Endothelial cell of umbilical vein (primary cell): ENCODE measurements around the gene SHROOM4.

ENCODE experiments used
- EZH2 ChIP-seq: IDR thresholded peaks from 2 replicates; pipeline ENCODE4 v1.6.1; 2012; ENCODE audit warnings: borderline replicate concordance, low read depth, mild to moderate bottlenecking, moderate library complexity, low read length, inconsistent platforms; ENCODE audit not compliant: severe bottlenecking
- FOS ChIP-seq: IDR thresholded peaks from 2 replicates; pipeline ENCODE4 v1.6.1; 2011; ENCODE audit warnings: mild to moderate bottlenecking, low read length, moderate library complexity, borderline replicate concordance; ENCODE audit not compliant: insufficient read depth
- JUN ChIP-seq: IDR thresholded peaks from 2 replicates; pipeline ENCODE4 v1.6.1; 2011; ENCODE audit warnings: borderline replicate concordance, low read depth; ENCODE audit not compliant: insufficient read length, insufficient read depth
- POLR2A ChIP-seq: IDR thresholded peaks from 2 replicates; pipeline ENCODE4 v1.6.1; 2012; ENCODE audit warnings: low read depth, mild to moderate bottlenecking, control low read depth, low read length
- POLR2AphosphoS5 ChIP-seq: IDR thresholded peaks from 2 replicates; pipeline ENCODE4 v1.6.1; 2012; ENCODE audit warnings: low read depth, mild to moderate bottlenecking, control low read depth, low read length, moderate library complexity; ENCODE audit not compliant: insufficient read depth
- TF ChIP-seq, protein P1 (sequence below), 2 donors: IDR thresholded peaks; 1 replicate in 1 of 2; 2 replicates in 1 of 2; pipeline ENCODE4 v1.5.1; 2011; ENCODE audit warnings: low read length in 2 of 2, mild to moderate bottlenecking in 2 of 2, moderate library complexity in 2 of 2, control low read depth in 1 of 2, inconsistent platforms in 1 of 2, low read depth in 1 of 2; ENCODE audit not compliant: insufficient read depth in 1 of 2; ENCODE audit errors: extremely low read depth in 1 of 2
- TF ChIP-seq, protein P2 (sequence below): IDR thresholded peaks from 2 replicates; pipeline ENCODE4 v1.6.1; 2011; ENCODE audit not compliant: insufficient read depth, insufficient read length

DNA sequence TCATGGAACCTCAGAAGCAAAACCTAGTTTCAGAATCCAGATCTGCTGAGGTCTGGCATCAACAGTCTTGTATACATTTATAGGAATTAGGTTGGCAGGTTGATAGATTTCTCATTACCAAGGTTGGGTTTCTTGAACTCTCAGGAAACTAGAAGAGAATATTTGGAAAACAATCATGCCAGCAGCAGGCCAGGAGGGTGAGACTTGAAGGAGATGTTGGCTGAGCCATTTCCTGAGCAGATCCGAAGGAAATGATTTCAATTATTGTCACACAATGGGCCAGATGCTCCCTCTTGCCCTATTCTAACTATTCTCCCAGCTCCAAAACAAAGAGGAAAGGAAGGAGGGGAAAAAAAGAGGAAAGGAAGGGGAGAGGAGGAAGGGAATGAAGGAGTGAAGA is 45.2 kb downstream of the SHROOM4 start:
- TF ChIP-seq, protein P1, sequence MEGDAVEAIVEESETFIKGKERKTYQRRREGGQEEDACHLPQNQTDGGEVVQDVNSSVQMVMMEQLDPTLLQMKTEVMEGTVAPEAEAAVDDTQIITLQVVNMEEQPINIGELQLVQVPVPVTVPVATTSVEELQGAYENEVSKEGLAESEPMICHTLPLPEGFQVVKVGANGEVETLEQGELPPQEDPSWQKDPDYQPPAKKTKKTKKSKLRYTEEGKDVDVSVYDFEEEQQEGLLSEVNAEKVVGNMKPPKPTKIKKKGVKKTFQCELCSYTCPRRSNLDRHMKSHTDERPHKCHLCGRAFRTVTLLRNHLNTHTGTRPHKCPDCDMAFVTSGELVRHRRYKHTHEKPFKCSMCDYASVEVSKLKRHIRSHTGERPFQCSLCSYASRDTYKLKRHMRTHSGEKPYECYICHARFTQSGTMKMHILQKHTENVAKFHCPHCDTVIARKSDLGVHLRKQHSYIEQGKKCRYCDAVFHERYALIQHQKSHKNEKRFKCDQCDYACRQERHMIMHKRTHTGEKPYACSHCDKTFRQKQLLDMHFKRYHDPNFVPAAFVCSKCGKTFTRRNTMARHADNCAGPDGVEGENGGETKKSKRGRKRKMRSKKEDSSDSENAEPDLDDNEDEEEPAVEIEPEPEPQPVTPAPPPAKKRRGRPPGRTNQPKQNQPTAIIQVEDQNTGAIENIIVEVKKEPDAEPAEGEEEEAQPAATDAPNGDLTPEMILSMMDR (IDR thresholded peaks at IDR 0.05; ENCODE audit: extremely low read depth in 1 of 2, insufficient read depth in 1 of 2, low read depth in 1 of 2, low read length in 2 of 2), result no peak
- TF ChIP-seq POLR2A (no peak), POLR2AphosphoS5 (peak; percentile 29), EZH2 (no peak), JUN (no peak), FOS (peak; percentile 40)
- TF ChIP-seq, protein P2, sequence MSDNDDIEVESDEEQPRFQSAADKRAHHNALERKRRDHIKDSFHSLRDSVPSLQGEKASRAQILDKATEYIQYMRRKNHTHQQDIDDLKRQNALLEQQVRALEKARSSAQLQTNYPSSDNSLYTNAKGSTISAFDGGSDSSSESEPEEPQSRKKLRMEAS, result no peak
